Activated CD4-positive, alpha-beta T cell treated with anti-CD3 and anti-CD28 coated beads, Interleukin-2, amount 50 U/mL, for 16 hours (primary cell): ENCODE results near the gene PRKCZ.
"Not testable (repeated sequence)": the region's sequence is repeated elsewhere in the genome, so short reads cannot be mapped to it uniquely, and the experiment has no call there.

Experiments
- DNase-seq: peaks from one replicate; pipeline ENCODE4 v3.0.0-alpha.2; 2020

Gene PRKCZ

DNA sequence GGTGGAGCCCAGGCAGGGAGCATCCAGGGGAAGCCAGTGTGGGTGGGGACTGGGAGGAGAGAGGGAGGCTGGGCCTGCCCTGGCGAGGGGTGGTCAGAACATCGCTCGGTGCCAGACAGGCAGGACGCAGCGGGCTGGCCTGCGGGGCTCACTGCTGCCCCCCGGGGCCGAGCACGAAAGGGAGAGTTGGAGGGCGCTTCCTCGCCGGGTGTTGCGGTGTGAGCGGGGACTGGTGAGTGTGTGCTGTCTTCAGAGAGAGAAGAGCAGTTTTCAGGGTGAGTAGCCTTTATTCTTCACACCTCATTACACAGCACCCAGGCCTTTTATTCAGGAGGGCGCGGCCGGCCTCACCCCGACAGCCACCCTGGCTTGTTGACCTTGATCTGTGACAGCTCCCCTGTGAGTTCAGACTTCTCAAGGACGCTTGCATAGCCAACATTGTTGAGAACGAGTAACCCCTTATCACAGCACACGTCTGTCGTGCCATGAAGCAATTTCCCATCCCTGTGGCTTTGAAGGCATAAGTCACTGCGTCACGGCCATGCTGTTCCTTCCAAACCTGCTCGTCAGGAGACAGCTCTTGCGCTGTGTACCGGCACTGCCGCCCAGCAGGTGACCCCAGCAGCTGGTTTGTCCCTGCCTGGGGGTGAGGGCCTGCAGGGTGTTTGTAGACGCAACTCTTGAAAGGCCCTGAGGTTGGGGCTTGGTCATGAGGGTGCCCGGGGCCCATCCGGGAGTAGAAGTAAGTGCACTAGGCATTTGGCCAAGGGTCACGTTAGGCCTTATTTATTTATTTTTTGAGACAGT lies 54.6 kb downstream of the PRKCZ start:
- no peak for DNase-seq

DNA sequence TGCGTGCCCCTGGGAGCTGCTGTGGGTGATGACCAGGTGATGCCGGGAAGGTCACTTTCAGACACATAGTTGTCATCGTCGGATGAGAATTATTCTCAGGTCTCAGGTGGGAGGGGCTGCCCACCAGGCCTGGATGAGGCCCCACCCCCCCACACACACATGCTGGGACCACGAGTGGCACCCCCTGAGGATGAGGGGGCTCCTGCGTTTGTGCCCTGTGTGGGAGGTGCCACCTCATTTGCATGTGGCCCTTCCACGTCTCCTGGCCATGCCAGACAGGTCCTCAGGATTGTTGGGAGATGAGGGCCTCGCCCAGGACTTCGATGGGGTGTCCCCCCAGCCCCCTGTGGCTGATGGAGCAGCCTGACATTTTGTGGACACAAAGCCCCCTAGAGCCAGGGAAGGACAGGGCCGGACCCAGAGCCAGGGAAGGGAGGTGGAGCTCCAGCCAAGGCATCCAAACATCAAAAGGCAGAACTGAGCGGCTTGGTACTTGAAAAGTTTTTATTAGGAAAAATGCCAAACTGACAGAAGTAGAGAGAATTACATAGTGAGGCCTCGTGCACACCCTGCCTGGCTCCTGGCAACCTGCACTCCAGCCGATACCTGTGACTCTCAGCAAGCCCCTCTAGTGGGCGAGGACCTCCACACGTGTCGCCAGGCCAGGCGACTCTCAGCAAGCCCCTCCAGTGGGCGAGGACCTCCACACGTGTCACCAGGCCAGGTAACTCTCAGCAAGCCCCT lies 55.7 kb downstream of the PRKCZ start:
- no peak for DNase-seq

DNA sequence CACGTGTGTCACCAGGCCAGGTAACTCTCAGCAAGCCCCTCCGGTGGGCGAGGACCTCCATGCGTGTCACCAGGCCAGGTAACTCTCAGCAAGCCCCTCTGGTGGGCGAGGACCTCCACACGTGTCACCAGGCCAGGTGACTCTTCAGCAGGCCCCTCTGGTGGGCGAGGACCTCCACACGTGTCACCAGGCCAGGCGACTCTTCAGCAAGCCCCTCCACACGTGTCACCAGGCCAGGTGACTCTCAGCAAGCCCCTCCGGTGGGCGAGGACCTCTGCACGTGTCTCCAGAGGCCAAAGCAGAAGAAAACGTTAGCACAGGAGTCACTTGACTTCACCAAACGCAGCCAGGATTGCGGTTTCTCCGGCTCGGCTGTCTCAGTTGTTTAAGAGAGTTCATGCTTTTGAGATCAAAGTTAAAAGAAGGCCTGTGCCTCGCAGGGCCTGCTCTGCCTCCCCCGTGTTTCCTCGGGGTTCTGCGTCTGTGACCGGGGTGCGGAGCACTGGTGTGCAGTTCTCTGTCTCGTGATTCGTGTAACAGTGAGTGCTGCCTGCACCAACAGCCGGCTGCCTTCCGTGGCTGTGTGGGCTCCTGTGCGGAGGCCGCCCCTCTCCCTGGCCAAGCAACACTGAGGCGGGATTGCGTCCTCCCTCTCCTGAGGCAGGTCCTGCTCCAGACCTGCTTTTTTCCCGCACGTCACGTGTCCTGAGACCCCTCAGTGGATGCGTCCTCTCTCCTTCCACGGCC lies 56.6 kb downstream of the PRKCZ start:
- DNase-seq = no peak

DNA sequence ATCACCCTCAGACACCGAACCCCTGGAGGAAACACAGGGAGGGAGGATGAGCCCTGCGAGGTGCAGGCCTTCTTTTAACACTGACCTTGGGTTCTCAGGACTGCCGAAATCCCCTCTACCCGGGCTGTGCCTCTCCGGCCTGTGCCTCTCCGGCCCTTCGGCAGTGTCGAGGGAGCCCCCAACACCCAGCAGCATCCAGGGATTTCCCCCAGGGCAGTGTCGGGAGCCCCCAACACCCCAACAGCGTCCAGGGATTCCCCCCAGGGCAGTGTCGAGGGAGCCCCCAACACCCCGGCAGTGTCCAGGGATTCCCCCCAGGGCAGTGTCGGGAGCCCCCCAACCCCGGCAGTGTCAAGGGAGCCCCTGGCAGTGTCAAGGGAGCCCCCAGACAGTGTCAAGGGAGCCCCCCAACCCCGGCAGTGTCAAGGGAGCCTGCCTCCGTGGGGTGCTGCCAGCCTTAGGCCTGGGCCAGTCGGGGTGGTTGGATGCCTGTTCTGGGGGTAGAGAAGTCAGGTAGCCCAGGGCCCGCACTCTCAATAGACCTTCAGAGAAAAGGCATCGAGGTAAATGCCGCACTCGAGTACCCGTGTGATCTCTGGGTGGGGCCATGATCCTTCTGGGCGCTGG lies 57.5 kb downstream of the PRKCZ start:
- no peak for DNase-seq

DNA sequence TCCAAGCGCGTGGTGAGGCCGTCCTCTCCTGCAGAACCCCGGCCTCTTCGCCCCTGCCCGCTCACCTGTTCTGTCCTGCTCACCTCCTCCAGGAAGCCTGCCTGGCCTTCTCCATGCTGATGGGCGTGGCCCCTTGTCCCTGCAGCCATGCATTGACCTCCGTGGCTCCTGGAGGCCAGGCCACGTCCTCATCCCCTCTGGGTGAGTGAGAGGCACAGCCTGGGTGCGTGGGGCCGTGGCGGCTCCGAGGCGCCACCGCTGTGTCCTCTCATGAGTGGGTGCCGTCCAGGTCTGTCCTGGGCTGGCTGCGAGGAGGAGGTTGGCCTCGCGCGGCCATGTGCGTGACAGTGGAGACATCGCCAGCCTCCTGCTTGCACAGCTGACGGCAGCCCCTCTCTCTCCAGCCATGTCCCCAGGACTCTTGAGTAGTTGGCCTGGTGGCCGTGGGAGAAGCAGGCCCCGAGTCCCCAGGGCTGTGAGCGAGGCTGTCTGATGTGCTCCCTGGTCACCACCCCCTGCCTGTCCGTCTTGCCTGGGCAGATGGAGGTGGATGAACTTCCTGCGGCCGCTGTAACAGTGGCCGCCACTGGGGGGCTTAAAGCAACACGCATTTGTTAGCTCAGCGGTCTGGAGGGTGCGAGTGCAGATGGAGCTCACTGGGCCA lies 58.1 kb downstream of the PRKCZ start:
- DNase-seq = no peak

DNA sequence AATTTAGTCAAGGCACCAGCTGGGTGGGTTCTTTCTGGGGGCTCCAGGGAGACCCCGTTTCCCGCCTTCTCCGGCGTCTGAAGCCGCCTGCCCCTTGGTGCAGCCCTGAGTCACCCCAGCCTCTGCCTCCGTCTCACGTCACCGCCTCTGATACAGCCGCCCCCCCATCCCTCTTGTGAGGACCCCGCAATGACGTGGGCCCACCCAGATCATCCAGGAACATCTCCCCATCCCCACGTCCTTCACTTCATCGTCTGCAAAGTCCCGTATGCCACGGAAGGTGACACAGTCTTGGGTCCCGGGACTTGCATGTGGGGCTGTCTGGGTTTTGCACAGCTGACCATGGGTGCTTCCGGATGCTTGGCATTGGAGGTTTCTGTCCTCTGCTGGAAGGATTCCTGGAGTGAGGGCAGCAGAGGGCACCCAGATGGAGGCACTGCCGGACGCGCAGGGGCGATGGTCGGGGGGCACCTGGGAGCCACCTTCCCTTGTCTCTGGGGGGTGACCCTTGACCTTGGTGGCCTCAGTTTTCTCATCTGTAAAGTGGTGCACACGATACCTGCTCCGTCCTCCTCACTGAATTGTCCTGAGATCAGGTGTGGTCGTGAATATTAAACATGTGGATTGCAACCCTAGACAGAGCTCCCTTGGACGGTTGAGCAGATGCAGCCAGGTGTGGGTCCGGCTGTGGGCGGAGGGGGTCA lies 58.8 kb downstream of the PRKCZ start:
- DNase-seq = no peak

DNA sequence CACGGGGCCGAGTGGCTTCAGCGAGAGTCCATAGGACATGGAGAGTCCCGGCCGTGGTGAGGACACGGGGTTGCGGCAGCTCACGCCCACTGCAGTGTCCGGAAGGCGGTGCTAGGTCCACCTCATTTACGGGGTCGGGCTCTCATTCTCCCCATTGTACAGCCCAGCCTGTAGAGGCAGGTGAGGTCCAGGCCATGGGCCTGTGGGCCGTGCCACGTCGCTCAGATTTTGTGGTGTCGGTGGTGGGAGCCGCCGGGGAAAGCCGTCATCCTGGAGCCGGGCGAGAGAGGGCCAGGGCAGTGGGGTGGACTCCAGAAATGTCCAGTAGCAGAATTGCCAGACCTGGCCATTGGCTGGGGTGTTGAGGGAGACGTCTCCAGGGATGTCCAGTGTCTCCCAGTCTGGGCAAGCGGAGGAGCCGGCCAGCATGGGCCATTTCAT lies 59.4 kb downstream of the PRKCZ start:
- no peak for DNase-seq

DNA sequence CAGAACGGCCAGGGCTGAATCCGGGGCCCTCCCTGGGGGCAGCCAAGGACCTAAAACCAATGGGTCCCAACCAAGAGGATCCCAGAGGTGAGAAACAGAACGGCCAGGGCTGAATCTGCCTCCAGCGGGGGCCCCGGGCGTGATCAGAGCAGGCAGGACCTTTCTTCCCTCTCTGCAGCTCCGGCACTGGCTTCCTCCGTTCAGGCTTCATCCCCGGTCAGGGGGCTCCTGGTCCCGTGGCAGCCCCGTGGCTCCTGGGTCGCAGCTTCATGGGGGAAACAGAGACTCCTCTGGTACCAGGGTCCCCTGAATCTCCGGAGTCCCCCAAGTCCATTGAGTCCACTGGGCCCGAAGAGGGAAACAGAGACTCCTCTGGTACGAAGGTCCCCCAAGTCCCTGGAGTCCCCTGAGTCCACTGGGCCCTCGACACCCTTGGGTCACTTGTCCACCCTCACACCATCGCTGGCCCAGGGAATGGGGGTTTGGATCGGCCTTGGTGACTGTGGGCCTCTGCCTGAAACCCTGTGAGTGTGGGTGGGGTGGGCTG lies 60.1 kb downstream of the PRKCZ start:
- DNase-seq = no peak

DNA sequence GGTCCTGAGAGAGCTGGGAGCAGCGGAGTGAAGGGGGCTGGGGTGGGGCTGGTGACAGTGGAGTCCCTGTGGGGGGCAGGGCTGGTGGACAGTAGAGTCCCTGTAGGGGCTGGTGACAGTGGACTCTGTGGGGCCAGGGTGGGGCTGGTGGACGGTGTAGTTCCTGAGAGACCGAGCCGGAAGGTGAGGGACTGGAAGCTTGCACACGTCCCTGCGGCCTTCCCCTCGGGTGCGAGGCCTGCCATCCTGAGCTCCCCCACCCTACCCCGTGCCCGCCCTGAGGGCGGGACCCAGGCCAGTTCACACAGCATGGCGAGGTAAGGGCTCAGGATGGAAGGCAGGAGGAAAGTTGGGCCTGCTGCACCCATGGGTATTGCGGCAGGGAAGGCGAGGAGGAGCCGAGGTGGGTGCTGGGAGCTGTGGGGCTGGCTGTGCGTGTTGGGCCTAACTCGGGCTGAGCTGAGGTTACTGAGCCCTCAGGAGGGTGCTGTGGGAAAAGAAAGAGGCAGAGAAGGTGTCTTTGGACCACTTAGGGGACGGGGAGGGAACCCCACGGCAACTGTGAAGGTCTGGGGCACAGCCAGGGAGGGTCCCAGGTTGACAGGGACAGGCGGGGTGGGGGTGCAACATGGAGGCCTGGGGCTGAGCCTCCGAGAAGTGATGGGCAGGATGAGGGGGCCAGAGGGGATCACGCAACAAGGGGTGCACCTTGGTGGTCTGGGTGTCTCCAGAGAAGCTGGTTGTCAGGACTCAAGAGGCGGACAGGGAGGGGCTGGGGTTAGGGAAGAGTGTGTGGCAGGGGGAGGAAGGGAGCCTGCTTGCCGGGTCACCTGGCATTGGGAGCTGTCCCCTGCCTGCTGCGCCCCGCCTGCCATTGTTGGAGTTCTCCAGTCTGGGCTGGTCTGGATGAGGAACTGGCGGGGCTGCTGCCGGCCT lies 60.8 kb downstream of the PRKCZ start:
- DNase-seq = no peak

DNA sequence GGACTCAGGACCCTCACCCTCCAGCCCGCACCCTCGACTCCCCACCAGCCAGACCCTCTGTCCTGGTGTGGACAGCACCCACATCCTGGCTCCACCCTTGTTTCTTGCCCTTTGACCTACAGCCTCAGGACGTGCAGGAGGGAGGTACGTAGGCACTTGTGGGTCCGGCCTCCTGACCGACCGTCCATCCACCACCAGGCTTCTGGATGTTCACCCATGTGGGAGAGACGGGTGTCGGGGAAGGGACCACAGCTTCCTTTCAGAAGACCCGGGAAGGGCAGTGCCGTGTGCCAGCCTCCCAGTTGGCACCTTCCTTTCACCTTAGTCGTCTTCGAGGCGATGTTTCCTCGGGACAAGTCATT lies 61.4 kb downstream of the PRKCZ start:
- no peak for DNase-seq

DNA sequence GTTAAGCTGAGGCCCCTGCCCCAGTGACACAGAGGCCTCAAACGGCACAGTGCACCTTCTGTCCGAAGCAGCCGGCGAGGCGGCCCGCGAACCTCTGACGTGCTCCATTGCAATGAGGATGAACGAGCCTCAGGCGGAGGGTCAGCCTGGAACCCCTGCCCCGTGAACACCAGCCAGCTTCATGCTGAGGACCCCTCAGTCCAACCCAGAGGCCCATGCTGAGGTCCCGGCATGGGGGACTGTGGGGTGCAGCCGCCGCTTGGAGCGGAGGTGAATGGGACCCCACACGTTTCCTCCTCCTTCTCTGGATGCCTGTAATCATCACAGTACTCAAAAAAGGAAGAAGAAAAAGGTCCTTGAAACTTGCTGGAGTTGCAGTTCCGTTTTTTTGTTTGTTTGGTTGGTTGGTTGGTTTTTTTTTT lies 62.1 kb downstream of the PRKCZ start:
- no peak for DNase-seq

DNA sequence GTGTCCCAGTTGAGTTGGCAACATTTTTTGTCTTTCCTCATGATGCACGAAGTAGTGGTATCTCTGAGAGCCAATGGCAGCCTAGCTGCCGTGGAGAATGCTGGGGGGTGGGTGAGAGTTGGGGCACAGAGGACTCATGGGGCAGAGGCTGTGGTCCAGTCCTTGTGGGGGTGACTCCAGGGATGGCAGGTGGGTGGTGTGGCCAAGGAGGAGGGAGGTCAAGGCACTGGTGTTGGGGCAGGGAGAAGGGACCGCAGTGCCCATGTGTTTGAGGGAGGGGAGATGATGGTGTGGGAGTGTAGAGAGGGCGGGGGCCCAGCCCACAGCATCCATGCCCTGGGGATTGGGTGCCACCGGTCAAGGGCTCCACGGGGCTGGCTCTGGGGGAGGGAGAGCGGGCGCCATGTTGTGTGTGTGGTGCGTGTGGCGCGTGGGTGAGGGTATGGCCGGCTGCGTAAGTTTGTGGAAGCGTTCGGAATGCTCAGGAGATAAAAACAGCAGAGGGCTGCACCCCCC lies 63.5 kb downstream of the PRKCZ start:
- DNase-seq = no peak

DNA sequence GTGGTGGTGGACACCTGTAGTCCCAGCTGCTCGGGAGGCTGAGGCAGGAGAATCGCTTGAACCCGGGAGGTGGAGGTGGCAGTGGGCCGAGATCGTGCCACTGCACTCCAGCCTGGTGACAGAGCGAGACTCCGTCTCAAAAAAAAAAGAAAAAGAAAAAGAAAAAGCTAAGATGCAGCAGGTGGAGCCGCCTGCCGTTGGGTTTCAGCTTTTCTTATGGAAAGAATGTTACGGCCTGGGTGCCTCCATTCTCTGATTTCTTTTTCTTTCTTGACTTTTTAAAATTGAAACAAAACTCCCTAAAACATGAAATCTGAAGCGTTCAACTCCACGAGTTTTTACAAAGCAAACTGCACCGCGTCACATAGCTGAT lies 64.4 kb downstream of the PRKCZ start:
- not testable (repeated sequence) for DNase-seq

DNA sequence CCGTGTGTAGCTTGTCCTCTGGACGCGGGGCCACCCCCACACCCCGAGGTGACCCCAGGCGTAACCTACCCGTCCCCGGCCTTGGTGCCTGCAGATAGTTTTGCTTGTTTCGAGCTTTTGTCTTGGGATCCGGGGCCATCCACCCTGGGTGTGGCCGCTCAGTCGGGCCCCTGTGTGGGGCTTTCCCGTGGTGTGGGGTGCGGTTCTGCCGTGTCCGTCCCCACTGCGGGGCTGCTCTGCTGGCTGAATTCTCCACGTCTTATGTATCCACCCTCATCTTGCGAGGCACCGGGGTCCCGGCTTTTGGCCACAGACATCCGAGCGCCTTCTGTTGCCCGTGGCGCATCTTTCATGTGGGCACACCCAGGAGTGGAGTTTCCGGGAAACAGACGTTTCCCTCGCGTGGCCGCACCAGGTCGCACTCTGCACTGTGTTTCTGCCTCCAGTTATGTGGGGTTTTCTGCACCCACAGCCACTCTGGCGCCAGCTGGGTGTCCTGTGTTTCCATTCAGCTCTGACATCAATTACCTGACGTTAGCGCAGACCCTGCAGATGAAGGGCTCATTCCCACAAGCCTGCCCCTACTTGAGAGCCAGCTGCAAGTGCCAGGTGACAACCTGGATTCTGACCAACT lies 64.9 kb downstream of the PRKCZ start:
- no peak for DNase-seq

DNA sequence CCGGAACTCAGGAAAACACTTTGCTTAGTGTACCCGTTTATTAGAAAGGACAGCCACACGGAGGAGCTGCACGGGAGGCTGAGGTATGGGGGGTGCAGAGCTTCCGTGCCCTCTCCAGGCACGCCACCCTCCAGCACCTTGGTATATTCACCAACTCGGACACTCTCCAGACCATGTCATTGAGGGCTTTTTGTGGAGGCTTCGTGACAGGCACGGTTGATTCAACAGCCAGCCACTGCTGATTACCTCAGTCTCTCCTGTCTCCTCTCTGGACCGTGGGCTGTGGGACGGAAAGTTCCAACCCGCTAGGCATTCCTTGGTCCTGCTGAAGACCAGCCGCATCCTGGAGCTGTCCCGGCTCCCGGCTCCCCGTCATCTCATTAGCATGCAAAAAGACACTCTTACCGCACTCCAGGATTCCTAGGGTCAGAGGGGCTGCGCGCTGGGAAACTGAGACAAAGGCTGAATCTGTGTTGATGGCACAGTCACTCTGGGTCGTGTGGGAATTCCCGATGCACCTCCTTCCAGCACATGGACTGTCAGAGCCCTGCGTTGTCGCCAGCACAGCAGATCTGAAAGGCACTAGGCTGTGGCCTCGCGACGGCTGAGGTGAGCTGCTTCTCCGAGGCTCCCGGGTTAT lies 65.6 kb downstream of the PRKCZ start:
- DNase-seq = no peak

DNA sequence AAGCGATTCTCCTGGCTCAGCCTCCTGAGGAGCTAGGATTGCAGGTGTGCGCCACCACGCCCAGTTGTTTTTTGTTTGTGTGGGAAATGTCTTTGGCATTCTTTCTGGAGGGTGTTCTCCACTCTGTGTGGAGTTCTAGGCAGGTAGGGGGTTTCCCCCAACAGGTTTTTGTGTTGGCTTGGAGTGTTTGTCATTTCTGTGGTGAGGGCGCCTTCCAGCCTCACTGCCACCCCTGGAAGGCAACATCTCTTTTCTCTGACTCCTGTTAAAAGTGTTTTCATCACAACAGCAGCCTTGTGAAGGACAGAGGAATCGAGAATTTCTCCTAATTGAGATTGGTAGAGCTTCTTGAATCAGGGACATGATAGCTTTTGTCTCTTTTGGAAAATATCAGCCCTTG lies 69.7 kb downstream of the PRKCZ start:
- DNase-seq = no peak

DNA sequence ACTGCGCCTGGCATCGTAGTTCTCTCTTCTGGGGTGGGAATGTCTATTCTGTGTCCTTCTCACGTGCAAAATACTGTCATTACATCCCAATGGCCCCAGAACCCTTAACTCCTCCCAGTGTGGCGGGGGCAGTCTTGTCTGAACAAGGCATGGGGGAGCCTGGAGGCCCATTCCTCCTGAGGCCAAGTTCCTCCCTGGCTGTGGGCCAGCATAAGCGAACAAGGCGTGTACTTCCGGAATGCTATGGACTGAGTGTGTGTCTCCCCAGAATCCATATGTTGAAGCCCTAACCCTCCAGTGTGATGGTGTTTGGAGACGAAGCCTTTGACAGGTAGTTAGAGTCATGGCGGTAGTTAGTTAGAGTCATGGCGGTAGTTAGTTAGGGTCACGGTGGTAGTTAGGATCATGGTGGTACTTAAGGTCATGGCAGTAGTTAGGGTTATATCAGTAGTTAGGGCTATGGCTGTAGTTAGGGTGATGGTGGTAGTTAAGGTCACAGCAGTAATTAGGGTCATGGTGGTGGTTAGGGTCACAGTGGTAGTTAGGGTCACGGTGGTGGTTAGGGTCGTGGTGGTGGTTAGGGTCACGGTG lies 71.0 kb downstream of the PRKCZ start:
- no peak for DNase-seq

DNA sequence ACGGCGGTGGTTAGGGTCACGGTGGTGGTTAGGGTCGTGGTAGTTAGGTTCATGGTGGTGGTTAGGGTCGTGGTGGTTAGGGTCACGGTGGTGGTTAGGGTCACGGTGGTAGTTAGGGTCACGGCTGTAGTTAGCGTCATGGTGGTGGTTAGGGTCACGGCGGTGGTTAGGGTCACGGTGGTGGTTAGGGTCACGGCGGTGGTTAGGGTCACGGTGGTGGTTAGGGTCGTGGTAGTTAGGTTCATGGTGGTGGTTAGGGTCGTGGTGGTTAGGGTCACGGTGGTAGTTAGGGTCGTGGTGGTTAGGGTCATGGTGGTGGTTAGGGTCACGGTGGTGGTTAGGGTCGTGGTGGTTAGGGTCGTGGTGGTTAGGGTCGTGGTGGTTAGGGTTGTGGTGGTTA lies 71.6 kb downstream of the PRKCZ start:
- not testable (repeated sequence) for DNase-seq
